Activated T-cell treated with anti-CD3 and anti-CD28 coated beads, Interleukin-2, amount 50 U/mL, for 4 hours (primary cell): Measurements from ENCODE around the gene UBE2D4. TPM values are rescaled to one million over a fixed set of nuclear protein-coding genes. Genes with fewer than 3 reads are reported as not detected.
"Not testable (repeated sequence)": the region's sequence is repeated elsewhere in the genome, so short reads cannot be mapped to it uniquely, and the experiment has no call there.

Experiments
- ATAC-seq, 2 donors: fragments of 200-7000 bp; cut with Tn5 transposase; one replicate each; pipeline ENCODE4 v1.10.0; 2021
- DNase-seq: peaks from one replicate; pipeline ENCODE4 v3.0.0-alpha.2; 2020
- H3K27me3 Mint-ChIP-seq: one replicate; pipeline ENCODE4 v1.8.0; 2021; ENCODE audit warnings: low read depth, mixed read lengths
- H3K36me3 Mint-ChIP-seq: one replicate; pipeline ENCODE4 v1.8.0; 2022; ENCODE audit warnings: mixed read lengths; ENCODE audit not compliant: insufficient read depth
- H3K4me1 Mint-ChIP-seq: one replicate; pipeline ENCODE4 v1.8.0; 2021; ENCODE audit warnings: low read depth, mixed read lengths
- H3K4me3 Mint-ChIP-seq: one replicate; pipeline ENCODE4 v1.8.0; 2021; ENCODE audit warnings: mild to moderate bottlenecking, moderate library complexity, mixed read lengths
- H3K9me3 Mint-ChIP-seq: one replicate; pipeline ENCODE4 v1.8.0; 2021; ENCODE audit warnings: mixed read lengths
- total RNA-seq, 3 donors: library from RNA; stranded (reverse); gene quantifications; one replicate each; pipeline ENCODE4 v1.2.1, GENCODE V29; 2021

UBE2D4 gene
- total RNA-seq, 3 donors from 2014 or later = 20.9 to 25.8 (median 22.7) TPM

- Mint-ChIP-seq H3K27me3 (no peaks in the 10 kb centered on the region), H3K9me3 (no peaks in the 10 kb centered on the region), H3K4me1 (peaks cover 2% of the 10 kb centered on the region), H3K4me3 (no peak overlapping the region), H3K36me3 (peaks cover 3% of the 10 kb centered on the region)
- DNase-seq (no peak), ATAC-seq (no peak)
Measured at GRCh38 chr7:43933902-43934560, 7.8 kb downstream of the UBE2D4 start.

GRCh38 chr7:43937444-43937843, 11.2 kb downstream of the UBE2D4 start:
- Mint-ChIP-seq H3K36me3 (peaks cover 3% of the 10 kb centered on the region), H3K9me3 (no peaks in the 10 kb centered on the region), H3K27me3 (no peaks in the 10 kb centered on the region), H3K4me3 (no peak overlapping the region), H3K4me1 (no peaks in the 10 kb centered on the region)
- DNase-seq = no peak
- no peak for ATAC-seq

DNA sequence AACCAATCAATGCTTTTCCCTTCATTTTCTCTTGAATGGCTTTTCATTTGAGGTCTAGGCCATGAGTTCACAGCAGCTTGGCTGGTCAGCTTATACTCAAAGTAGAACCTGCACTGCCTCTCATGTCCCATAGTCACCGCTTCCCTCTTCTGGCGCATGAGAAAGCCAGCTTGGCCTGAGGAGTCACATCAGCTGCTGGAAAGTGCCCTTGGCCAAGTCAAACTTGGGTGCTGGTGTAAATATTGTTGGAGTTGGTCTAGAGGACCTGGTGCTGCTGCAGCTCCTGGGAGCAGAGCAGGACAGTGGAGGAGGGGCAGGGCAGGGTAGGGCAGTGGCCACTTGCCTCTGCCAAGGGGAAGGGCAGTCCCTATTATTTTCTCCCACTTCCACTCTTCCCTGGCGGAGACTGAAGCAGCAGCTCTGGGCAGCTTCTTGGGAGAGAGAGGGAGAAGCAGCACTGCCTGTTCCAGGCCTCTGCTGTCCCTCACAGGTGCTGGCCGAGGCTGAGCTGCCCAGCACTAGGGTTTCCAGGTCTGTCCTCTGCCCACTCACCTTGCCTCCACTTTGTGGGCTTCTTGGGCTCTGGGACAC, 12.8 kb downstream of the UBE2D4 start:
- DNase-seq (no peak), ATAC-seq (no peak)
- Mint-ChIP-seq H3K4me3 (no peak overlapping the region), H3K9me3 (no peaks in the 10 kb centered on the region), H3K4me1 (no peaks in the 10 kb centered on the region), H3K27me3 (no peaks in the 10 kb centered on the region), H3K36me3 (peaks cover 5% of the 10 kb centered on the region)

GRCh38 chr7:43942250-43942649, 16.0 kb downstream of the UBE2D4 start:
- Mint-ChIP-seq H3K36me3 (peaks cover 9% of the 10 kb centered on the region), H3K9me3 (no peaks in the 10 kb centered on the region)
- ATAC-seq = no peak

DNA sequence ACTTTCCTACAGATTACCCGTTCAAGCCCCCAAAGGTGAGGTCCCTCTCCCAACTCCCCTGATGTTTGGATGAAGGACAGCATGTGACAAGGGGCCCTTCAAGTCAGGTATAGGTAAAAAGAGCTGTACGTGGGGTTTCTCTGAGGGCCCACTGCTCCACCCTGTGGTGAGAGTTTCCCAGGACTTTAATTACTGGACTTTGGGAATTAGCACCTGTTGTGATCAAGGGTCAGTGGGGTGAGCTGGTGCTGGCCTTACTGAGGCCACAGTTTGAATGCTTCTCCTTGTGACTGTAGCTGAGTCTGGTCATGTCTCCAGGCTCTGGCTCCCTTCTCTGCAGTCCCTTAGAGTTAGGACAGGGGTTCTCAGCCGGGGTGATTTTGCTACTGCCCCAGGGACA, 16.8 kb downstream of the UBE2D4 start:
- H3K9me3 Mint-ChIP-seq = no peaks in the 10 kb centered on the region
- DNase-seq (no peak), ATAC-seq (no peak)
- no peaks in the 10 kb centered on the region for H3K27me3 Mint-ChIP-seq
- H3K4me1 Mint-ChIP-seq = no peaks in the 10 kb centered on the region
- H3K36me3 Mint-ChIP-seq = peaks cover 15% of the 10 kb centered on the region
- no peak overlapping the region for H3K4me3 Mint-ChIP-seq

More at GRCh38 chr7:43942250-43942649, 16.0 kb downstream of the UBE2D4 start:
- DNase-seq = no peak
- Mint-ChIP-seq H3K4me1 (no peaks in the 10 kb centered on the region), H3K4me3 (no peak overlapping the region), H3K27me3 (no peaks in the 10 kb centered on the region)

- DNase-seq (no peak), ATAC-seq (no peak)
- H3K9me3 Mint-ChIP-seq = no peaks in the 10 kb centered on the region
- H3K27me3 Mint-ChIP-seq = no peaks in the 10 kb centered on the region
- H3K36me3 Mint-ChIP-seq = peaks cover 19% of the 10 kb centered on the region
- no peak overlapping the region for H3K4me3 Mint-ChIP-seq
- no peaks in the 10 kb centered on the region for H3K4me1 Mint-ChIP-seq
Measured at GRCh38 chr7:43943417-43944187, 17.4 kb downstream of the UBE2D4 start.

DNA sequence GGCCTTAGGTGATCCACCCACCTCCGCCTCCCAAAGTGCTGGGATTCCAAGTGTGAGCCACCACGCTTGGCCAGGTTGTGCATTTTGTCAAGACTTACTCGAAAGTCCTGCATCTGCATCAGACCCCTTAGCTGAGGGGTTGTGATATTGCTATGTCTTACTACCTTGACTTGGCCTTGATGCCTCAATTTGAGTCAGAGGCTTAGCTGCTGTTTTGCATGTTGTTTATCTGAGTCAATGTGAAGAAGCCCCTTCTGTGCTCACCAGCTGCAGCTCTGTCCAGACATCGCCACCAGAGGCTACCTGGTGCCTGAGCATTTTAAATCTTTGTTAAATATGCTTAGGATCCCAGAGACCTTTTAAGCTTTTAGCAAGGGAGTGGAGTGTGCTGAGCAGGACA, 18.1 kb downstream of the UBE2D4 start:
- no peaks in the 10 kb centered on the region for H3K4me1 Mint-ChIP-seq
- H3K4me3 Mint-ChIP-seq = no peak overlapping the region
- no peaks in the 10 kb centered on the region for H3K9me3 Mint-ChIP-seq
- no peaks in the 10 kb centered on the region for H3K27me3 Mint-ChIP-seq
- DNase-seq (no peak), ATAC-seq (no peak)
- peaks cover 21% of the 10 kb centered on the region for H3K36me3 Mint-ChIP-seq

DNA sequence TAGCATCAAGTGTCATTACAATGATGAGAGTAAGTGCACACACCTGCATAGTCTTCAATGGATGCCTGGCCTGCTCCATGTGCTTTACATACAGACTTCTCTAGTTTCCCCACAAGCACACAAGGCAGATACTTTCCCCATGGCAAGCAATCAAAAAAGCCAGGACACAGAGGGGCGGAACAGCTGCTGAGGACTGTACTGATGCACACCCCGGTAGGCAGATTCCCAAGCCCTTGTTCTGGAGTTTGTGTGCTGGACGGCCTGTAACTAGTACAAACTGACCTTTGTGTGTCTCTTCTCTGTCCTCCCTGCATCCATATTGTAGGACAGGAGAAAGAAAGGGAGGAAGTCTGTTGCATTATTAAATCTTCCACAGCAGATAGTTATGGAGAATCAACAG, 25.8 kb downstream of the UBE2D4 start:
- Mint-ChIP-seq H3K4me3 (no peak overlapping the region), H3K36me3 (peaks cover 32% of the 10 kb centered on the region), H3K27me3 (no peaks in the 10 kb centered on the region), H3K9me3 (no peaks in the 10 kb centered on the region), H3K4me1 (peaks cover 11% of the 10 kb centered on the region)
- ATAC-seq (no peak), DNase-seq (no peak)

GRCh38 chr7:43953071-43953470, 26.8 kb downstream of the UBE2D4 start:
- ATAC-seq = no peak
- peaks cover 25% of the 10 kb centered on the region for H3K36me3 Mint-ChIP-seq
- H3K4me1 Mint-ChIP-seq = peaks cover 11% of the 10 kb centered on the region
- no peak for DNase-seq
- no peaks in the 10 kb centered on the region for H3K9me3 Mint-ChIP-seq
- H3K4me3 Mint-ChIP-seq = no peak overlapping the region
- no peaks in the 10 kb centered on the region for H3K27me3 Mint-ChIP-seq

GRCh38 chr7:43954524-43955228, 28.4 kb downstream of the UBE2D4 start:
- H3K9me3 Mint-ChIP-seq = no peaks in the 10 kb centered on the region
- DNase-seq (no peak), ATAC-seq (peak; percentile 48 to 59)
- H3K36me3 Mint-ChIP-seq = peaks cover 20% of the 10 kb centered on the region
- peaks cover 11% of the 10 kb centered on the region for H3K4me1 Mint-ChIP-seq
- H3K4me3 Mint-ChIP-seq = no peak overlapping the region
- no peaks in the 10 kb centered on the region for H3K27me3 Mint-ChIP-seq

DNA sequence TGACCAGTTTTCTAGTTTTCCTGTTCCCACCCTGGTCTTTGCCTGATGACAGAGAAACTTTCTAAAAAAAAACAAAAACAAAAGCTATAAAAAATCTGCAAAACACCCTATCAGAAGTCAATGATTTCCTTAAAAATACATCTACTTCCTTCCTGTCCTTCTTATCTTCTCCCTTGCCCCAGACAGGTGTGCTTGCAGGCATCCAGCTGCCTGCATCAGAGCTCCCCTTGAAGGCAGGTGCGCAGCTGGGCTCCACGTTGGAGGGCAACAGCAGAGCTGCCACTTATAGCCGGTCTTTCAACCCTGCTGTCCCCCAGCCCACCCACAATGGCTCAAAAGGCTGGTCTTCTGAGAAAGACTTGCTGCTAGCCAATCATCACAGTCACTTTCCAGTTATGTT, 29.8 kb downstream of the UBE2D4 start:
- DNase-seq (no peak), ATAC-seq (no peak)
- no peaks in the 10 kb centered on the region for H3K27me3 Mint-ChIP-seq
- H3K9me3 Mint-ChIP-seq = no peaks in the 10 kb centered on the region
- peaks cover 11% of the 10 kb centered on the region for H3K4me1 Mint-ChIP-seq
- no peak overlapping the region for H3K4me3 Mint-ChIP-seq
- peaks cover 23% of the 10 kb centered on the region for H3K36me3 Mint-ChIP-seq

DNA sequence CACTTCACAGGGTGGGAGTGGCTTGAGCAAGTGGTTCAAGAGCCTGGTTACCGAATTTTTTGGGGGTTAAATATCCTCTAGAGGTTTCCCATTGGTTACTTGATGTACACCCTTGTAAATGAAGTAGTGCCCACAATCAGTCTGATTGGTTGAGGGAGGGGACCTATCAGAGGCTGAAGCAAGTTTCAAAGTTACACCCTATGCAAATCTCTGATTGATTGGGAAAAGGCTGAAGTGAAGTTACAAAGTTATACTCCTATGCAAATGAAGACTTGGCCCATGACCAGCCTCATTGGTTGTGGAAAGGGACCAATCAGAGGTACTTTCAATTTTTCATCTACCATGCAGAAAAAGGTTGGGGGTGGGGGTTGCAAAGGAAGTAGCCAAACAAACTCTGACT, 34.7 kb downstream of the UBE2D4 start:
- Mint-ChIP-seq H3K4me1 (peaks cover 5% of the 10 kb centered on the region), H3K9me3 (no peaks in the 10 kb centered on the region), H3K36me3 (peaks cover 10% of the 10 kb centered on the region), H3K27me3 (no peaks in the 10 kb centered on the region), H3K4me3 (no peak overlapping the region)
- DNase-seq (no peak), ATAC-seq (no peak)

- H3K4me3 Mint-ChIP-seq, ATAC-seq, DNase-seq, H3K4me1 Mint-ChIP-seq, H3K36me3 Mint-ChIP-seq, H3K9me3 Mint-ChIP-seq, H3K27me3 Mint-ChIP-seq: not testable (repeated sequence)
Measured at GRCh38 chr7:43966392-43966791, 40.2 kb downstream of the UBE2D4 start.

- DNase-seq, H3K36me3 Mint-ChIP-seq, H3K4me3 Mint-ChIP-seq, H3K9me3 Mint-ChIP-seq, H3K4me1 Mint-ChIP-seq, H3K27me3 Mint-ChIP-seq: not testable (repeated sequence)
- ATAC-seq = peak in 1 of 2 donors; percentile 28
Measured at GRCh38 chr7:43968172-43969040, 42.2 kb downstream of the UBE2D4 start.
